Body of pancreas (tissue), 4 donors: Measurements from ENCODE around the gene DTX2.
"Not testable (repeated sequence)": the region's sequence is repeated elsewhere in the genome, so short reads cannot be mapped to it uniquely, and the experiment has no call there.

Experiments
- POLR2A ChIP-seq, 3 donors: fragments of 450-650 bp; IDR thresholded peaks; one replicate each; pipeline ENCODE4 v1.6.1; 2016; ENCODE audit warnings: antibody characterized with exemption in 3 of 3, mild to moderate bottlenecking in 2 of 3
- TF ChIP-seq, protein P1 (sequence below), 7 experiments: fragments of 450-650 bp in 4 of 7; fragments of 200-600 bp in 3 of 7; sonication (generic) in 3 of 7; IDR thresholded peaks; one replicate each; pipeline ENCODE4 v1.5.1; 2016 to 2019; ENCODE audit warnings: antibody characterized with exemption in 7 of 7

DNA sequence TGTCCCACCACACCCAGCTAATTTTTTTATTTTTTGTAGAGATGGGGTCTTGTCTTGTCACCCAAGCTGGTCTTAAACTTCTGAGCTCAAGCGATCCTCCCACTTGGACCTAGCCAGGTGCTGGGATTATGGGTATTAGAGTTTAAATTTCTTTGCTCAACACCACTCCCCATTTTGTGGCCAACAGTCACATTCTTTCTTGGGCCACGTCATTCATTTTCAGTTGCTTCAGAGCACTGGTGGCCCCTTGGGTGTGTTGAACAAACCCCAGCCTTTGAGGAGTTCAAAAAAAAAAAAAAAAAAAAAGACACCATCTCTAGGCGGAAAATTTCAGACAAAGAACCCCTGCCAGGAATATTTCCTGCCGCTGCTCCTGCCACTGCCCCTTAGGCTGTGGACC, 4.5 kb upstream of the DTX2 start:
- TF ChIP-seq, protein P1, sequence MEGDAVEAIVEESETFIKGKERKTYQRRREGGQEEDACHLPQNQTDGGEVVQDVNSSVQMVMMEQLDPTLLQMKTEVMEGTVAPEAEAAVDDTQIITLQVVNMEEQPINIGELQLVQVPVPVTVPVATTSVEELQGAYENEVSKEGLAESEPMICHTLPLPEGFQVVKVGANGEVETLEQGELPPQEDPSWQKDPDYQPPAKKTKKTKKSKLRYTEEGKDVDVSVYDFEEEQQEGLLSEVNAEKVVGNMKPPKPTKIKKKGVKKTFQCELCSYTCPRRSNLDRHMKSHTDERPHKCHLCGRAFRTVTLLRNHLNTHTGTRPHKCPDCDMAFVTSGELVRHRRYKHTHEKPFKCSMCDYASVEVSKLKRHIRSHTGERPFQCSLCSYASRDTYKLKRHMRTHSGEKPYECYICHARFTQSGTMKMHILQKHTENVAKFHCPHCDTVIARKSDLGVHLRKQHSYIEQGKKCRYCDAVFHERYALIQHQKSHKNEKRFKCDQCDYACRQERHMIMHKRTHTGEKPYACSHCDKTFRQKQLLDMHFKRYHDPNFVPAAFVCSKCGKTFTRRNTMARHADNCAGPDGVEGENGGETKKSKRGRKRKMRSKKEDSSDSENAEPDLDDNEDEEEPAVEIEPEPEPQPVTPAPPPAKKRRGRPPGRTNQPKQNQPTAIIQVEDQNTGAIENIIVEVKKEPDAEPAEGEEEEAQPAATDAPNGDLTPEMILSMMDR (IDR thresholded peaks at IDR 0.05), result not testable (repeated sequence)
- not testable (repeated sequence) for TF ChIP-seq POLR2A (IDR thresholded peaks at IDR 0.05)
